Measurements from ENCODE around the gene IGFBP1. TPM values are rescaled to one million over a fixed set of nuclear protein-coding genes. Genes with fewer than 3 reads are reported as not detected.

Gene IGFBP1
- total RNA-seq, 1 donor from 2014 or later: not detected

GRCh38 chr7:45897042-45897690, 8.9 kb downstream of the IGFBP1 start:
- H3K36me3 Mint-ChIP-seq (ENCODE audit: unreplicated experiment): no peaks in the 10 kb centered on the region
- no peak for DNase-seq
- H3K27me3 Mint-ChIP-seq (ENCODE audit: unreplicated experiment): peaks cover 2% of the 10 kb centered on the region
- H3K9me3 Mint-ChIP-seq (ENCODE audit: unreplicated experiment): no peaks in the 10 kb centered on the region
- no peak for TF ChIP-seq CTCF (IDR thresholded peaks at IDR 0.05; ENCODE audit: partially characterized antibody, unreplicated experiment)
- no peak overlapping the region for H3K27ac Mint-ChIP-seq (ENCODE audit: unreplicated experiment)
- H3K4me1 Mint-ChIP-seq (ENCODE audit: low read depth, unreplicated experiment): no peaks in the 10 kb centered on the region
- no peak overlapping the region for H3K4me3 Mint-ChIP-seq (ENCODE audit: unreplicated experiment)

- TF ChIP-seq CTCF (IDR thresholded peaks at IDR 0.05; ENCODE audit: partially characterized antibody, unreplicated experiment): no peak
These were observed 9.9 kb downstream of the IGFBP1 start for GRCh38 chr7:45898222-45898621.

GRCh38 chr7:45901566-45901965, 13.3 kb downstream of the IGFBP1 start:
- TF ChIP-seq CTCF (IDR thresholded peaks at IDR 0.05; ENCODE audit: partially characterized antibody, unreplicated experiment): no peak
- Mint-ChIP-seq H3K4me3 (ENCODE audit: unreplicated experiment) (no peak overlapping the region), H3K36me3 (ENCODE audit: unreplicated experiment) (peaks cover 5% of the 10 kb centered on the region), H3K27ac (ENCODE audit: unreplicated experiment) (no peak overlapping the region), H3K9me3 (ENCODE audit: unreplicated experiment) (no peaks in the 10 kb centered on the region), H3K4me1 (ENCODE audit: low read depth, unreplicated experiment) (no peaks in the 10 kb centered on the region), H3K27me3 (ENCODE audit: unreplicated experiment) (no peaks in the 10 kb centered on the region)
- no peak for DNase-seq

More at GRCh38 chr7:45898222-45898621, 9.9 kb downstream of the IGFBP1 start:
- peaks cover 5% of the 10 kb centered on the region for H3K36me3 Mint-ChIP-seq (ENCODE audit: unreplicated experiment)
- peaks cover 2% of the 10 kb centered on the region for H3K27me3 Mint-ChIP-seq (ENCODE audit: unreplicated experiment)
- H3K4me3 Mint-ChIP-seq (ENCODE audit: unreplicated experiment): no peak overlapping the region
- DNase-seq: no peak
- H3K4me1 Mint-ChIP-seq (ENCODE audit: low read depth, unreplicated experiment): no peaks in the 10 kb centered on the region
- no peak overlapping the region for H3K27ac Mint-ChIP-seq (ENCODE audit: unreplicated experiment)
- no peaks in the 10 kb centered on the region for H3K9me3 Mint-ChIP-seq (ENCODE audit: unreplicated experiment)

GRCh38 chr7:45902820-45903219, 14.5 kb downstream of the IGFBP1 start:
- Mint-ChIP-seq H3K9me3 (ENCODE audit: unreplicated experiment) (no peaks in the 10 kb centered on the region), H3K4me1 (ENCODE audit: low read depth, unreplicated experiment) (no peaks in the 10 kb centered on the region), H3K36me3 (ENCODE audit: unreplicated experiment) (peaks cover 5% of the 10 kb centered on the region), H3K27ac (ENCODE audit: unreplicated experiment) (no peak overlapping the region), H3K4me3 (ENCODE audit: unreplicated experiment) (no peak overlapping the region), H3K27me3 (ENCODE audit: unreplicated experiment) (no peaks in the 10 kb centered on the region)
- DNase-seq: no peak
- TF ChIP-seq CTCF (IDR thresholded peaks at IDR 0.05; ENCODE audit: partially characterized antibody, unreplicated experiment): no peak

- TF ChIP-seq CTCF (IDR thresholded peaks at IDR 0.05; ENCODE audit: partially characterized antibody, unreplicated experiment): no peak
- peaks cover 1% of the 10 kb centered on the region for H3K27me3 Mint-ChIP-seq (ENCODE audit: unreplicated experiment)
- no peaks in the 10 kb centered on the region for H3K4me1 Mint-ChIP-seq (ENCODE audit: low read depth, unreplicated experiment)
- no peak overlapping the region for H3K4me3 Mint-ChIP-seq (ENCODE audit: unreplicated experiment)
- no peak for DNase-seq
- H3K9me3 Mint-ChIP-seq (ENCODE audit: unreplicated experiment): no peaks in the 10 kb centered on the region
- no peak overlapping the region for H3K27ac Mint-ChIP-seq (ENCODE audit: unreplicated experiment)
- H3K36me3 Mint-ChIP-seq (ENCODE audit: unreplicated experiment): no peaks in the 10 kb centered on the region
These were observed 21.3 kb downstream of the IGFBP1 start for GRCh38 chr7:45909561-45909960.
